KOPT-K1 (cell line): ENCODE results near the gene PASK.

Experiments
- H3K27ac ChIP-seq: fragments of 200-600 bp; sonication (generic); 2 replicates; pipeline ENCODE4 v1.5.1; 2016; ENCODE audit warnings: antibody characterized with exemption, mild to moderate bottlenecking, low read depth, low read length; ENCODE audit not compliant: poor library complexity, severe bottlenecking
- H3K36me3 ChIP-seq: fragments of 200-600 bp; sonication (generic); 2 replicates; pipeline ENCODE4 v1.5.1; 2017; ENCODE audit warnings: antibody characterized with exemption, mild to moderate bottlenecking, low read length, moderate library complexity; ENCODE audit not compliant: insufficient read depth
- H3K9me3 ChIP-seq: fragments of 200-600 bp; sonication (generic); 2 replicates; pipeline ENCODE4 v1.5.1; 2017; ENCODE audit warnings: antibody characterized with exemption, low read length, mild to moderate bottlenecking; ENCODE audit not compliant: insufficient read depth, poor library complexity, severe bottlenecking

PASK gene

DNA sequence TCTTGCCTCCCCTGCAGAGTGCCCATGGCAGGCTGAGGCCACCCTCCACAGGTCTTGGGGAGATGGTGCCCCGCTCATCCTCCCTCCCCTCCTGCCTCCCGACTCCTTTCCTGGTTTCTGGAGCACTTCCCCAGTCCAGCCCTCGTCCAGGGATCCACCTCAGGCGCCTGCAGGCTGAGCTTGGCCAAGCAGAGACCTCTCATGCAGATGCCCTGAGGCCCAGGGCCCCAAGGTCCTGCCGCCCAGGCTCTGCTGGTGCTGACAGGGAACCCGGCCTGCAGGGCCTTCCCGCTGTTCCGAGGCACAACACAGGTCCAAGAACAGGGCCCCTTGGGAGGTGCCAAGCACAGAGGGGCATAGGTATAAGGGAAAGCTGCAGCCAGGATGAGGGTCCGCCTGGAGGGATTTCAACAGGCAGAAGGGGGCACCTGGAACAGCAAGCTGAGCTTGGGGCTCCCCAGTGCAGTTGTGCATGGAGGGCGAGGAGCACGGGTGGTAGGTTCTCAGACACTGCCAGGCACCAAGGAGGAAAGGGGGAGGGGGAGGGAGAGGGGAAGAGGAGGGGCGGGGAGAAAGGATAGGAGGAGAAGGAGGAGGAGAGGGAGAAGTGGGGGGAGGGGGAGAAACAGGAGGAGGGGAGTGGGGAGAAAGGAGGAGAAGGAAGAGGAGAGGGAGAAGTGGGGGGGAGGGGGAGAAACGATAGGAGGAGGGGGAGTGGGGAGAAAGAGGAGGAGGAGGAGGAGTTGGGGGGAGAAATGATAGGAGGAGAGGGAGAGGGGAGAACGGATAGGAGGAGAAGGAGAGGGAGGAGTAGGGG lies 38.0 kb upstream of the PASK start:
- Histone ChIP-seq H3K9me3 (no peaks in the 10 kb centered on the region), H3K27ac (no peak overlapping the region), H3K36me3 (peaks cover 16% of the 10 kb centered on the region)

DNA sequence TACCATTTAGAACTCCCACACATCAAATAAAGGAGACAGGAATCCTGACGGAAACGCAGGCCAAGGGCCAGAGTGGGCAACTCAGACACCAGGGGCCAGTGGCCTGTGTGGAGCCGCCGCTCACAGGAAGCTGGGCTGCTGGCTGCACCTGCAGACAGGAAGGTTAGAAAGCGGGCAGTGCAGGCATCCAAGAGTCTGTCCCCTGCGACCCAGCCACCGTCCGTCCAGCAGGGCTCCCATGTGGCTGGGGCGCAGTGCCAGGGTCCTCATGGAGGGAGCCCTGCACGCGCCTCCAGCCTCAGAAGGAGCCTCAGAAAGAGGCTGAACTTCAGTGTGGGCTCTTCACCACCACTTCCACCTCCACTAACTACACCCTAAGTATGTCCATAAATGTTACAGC lies 36.7 kb upstream of the PASK start:
- H3K36me3 ChIP-seq: peaks cover 27% of the 10 kb centered on the region
- no peaks in the 10 kb centered on the region for H3K9me3 ChIP-seq
- no peak overlapping the region for H3K27ac ChIP-seq

DNA sequence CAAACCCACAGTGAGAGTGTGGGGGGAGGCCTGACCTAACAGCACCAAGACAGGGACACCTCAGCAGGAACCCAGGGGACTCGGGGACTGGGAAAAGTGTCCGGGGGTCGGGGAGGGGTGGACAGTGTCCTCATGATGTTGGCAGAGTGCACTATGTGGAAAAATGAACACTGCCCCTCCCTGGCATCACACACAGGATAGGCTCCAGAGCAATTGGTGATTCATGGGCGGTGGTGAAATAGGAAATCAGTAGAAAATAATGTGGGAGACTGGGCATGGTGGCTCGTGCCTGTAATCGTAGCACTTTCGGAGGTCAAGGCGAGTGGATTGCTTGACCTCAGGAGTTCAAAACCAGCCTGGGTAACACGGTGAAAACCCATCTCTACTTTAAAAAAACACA lies 35.6 kb upstream of the PASK start:
- Histone ChIP-seq H3K9me3 (no peaks in the 10 kb centered on the region), H3K36me3 (peaks cover 36% of the 10 kb centered on the region), H3K27ac (no peak overlapping the region)

DNA sequence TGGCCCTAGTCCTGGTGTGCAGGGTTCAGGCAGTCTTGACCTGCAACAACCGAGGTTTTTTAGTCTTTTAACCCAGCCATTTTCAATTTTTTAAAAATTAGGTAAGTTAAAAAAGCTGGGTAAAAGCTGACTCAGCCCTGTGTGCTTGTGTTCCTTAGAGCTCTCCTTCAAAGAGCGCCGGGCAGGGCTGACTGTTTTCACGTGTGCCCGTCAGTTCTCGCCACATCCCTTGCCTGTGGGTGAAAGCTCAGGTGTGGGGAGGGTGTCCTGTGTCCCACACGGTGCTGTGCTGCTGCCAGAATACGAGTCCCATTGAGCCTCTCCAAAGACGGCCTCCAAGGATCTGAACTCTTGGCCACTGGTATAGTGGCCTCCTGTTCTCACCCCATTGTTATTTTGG lies 33.9 kb upstream of the PASK start:
- H3K36me3 ChIP-seq: peaks cover 49% of the 10 kb centered on the region

DNA sequence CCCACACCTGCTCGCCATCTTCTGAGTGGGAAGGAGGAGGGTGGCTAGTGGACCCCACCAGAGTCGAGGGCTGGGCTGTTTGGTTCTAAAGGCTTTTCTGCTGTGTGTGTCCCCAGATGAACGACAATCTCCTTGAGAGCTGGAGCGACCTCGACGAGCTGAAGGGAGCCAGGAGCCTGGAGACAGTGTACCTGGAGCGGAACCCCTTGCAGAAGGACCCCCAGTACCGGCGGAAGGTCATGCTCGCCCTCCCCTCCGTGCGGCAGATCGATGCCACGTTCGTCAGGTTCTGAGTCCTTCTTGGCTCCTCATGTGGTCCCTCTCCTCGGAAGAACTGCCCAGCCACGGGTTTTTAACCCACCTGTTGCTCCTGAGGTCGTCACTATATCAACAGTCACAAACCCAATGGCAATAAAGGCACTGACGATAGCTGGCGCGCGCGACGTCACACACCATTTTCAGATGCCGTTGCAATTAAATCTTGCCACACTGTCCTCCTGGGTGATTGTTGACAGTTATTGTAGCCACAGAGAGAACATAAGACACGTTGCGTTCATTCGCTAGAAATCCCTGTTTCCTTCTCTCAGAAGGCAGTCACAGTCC lies 33.4 kb upstream of the PASK start:
- peaks cover 55% of the 10 kb centered on the region for H3K36me3 ChIP-seq
- H3K27ac ChIP-seq: no peak overlapping the region
- H3K9me3 ChIP-seq: no peaks in the 10 kb centered on the region

More for the DNA sequence above, 33.9 kb upstream of the PASK start:
- H3K9me3 ChIP-seq: no peaks in the 10 kb centered on the region
- H3K27ac ChIP-seq: no peak overlapping the region

DNA sequence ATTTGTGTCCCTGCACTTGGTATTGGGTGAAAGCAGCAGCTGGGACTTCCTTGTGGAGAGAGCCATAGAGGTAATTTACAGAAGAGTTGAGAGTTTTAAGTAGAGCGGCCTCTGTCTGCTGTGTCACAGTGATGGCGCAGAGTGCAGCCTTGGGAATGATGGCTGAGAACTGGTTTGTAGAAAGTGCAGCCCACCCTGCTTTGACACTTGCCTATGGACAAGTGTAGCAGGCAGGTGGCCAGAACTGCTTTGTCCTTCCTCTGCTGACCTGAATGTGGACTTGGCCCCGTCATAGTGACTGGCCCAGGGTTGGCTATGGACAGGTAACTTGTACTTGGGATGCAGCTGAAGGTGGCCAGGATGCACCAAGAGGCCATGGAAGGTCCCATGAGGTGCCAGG lies 32.9 kb upstream of the PASK start:
- Histone ChIP-seq H3K9me3 (no peaks in the 10 kb centered on the region), H3K36me3 (peaks cover 58% of the 10 kb centered on the region), H3K27ac (no peak overlapping the region)

DNA sequence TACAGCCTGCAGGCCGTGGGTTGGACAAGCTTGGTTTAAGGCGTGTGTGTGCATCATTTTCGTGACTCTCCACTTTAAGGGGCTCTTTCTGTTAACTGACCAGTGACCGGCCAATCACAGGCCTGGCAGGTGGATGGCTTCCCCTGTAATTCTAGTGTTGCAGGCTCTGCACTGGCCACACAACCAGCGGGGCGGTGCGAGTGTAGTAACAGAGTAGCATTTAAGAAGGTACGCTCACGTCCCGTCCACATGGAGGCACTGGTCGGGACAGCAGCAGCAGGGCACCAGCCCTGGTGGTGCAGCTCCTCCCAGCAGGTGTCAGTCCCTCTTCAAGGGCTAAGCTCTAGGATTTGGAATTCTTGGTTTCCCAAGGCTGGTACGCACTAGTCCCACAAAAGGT lies 31.2 kb upstream of the PASK start:
- H3K27ac ChIP-seq: no peak overlapping the region
- peaks cover 73% of the 10 kb centered on the region for H3K36me3 ChIP-seq
- no peaks in the 10 kb centered on the region for H3K9me3 ChIP-seq

DNA sequence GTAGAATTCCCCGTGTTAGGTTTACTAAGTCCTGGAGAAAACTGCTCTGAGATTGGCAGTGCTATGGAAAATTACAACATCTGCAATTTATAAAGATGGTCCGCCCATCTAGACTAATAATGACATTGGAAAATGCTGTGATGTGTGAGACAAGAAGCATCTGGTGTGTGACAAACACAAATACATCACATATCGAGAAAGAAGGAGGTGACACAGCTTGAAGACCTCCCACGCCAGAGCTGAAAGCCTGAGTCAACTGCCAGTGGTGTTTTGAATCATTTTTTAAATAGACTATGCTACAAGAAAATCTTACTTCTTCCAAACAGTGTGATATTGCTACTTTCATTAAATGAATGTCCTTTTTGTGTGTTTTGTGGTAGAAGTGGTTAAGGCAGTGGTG lies 30.6 kb upstream of the PASK start:
- Histone ChIP-seq H3K9me3 (no peaks in the 10 kb centered on the region), H3K36me3 (peaks cover 79% of the 10 kb centered on the region), H3K27ac (no peak overlapping the region)

DNA sequence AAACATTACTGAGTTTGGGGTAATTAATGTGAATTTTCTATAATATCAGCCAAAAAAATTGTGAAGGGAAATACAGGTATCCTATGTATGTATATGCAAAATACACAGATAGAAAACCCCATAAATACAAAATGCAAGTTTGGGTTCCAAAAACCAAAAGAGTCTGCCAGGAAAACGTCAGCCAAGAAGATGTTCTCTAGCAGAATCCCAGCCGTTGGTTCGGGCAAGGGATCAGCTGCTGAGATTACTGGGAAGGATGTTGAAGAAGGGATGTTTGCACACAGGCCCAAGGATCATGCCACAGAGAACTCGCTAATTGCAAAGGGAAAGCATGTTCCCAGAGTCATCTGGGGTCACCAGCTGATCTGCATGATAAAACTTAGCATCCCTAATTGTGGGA lies 29.7 kb upstream of the PASK start:
- Histone ChIP-seq H3K27ac (no peak overlapping the region), H3K9me3 (no peaks in the 10 kb centered on the region), H3K36me3 (peaks cover 85% of the 10 kb centered on the region)

DNA sequence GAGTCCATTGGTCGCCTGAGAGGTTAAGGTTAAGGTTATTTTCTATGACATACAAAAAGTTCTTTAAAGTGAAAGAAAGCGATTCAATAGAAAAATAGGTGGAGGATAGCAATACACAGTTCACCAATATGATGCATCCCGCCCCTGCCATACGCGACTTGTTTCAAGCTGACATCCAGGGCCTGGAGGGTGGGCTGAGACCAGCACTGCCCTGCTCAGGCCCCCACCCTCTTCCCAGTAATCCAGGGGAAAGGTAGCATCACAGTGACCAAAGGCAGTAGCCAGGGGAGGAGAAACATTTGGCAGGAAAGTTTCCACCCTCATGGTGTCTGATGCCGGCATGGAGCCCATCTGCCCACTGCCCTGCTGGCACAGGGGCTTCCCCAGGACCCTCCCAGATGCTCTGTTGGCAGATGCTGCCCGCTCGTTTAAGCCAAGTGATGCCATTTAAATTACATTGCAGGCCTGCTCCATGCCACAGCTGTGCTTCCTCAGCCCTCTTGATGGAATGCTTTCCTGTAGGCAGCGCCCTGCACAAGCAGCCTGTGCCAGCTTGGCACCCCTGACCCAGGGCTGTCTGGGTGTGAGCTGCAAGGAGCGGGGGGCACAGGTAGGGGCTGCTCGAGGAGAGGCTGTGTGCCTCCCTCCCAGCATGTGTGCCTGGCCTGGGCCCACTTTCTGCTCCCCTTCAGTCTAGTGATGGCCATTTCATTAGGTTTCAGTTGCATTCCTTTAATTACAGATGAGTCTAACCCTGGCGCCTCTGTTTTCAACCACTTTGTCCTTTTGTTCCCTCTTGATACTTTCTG lies 28.5 kb upstream of the PASK start:
- H3K9me3 ChIP-seq: no peaks in the 10 kb centered on the region
- peaks cover 82% of the 10 kb centered on the region for H3K36me3 ChIP-seq
- no peak overlapping the region for H3K27ac ChIP-seq

DNA sequence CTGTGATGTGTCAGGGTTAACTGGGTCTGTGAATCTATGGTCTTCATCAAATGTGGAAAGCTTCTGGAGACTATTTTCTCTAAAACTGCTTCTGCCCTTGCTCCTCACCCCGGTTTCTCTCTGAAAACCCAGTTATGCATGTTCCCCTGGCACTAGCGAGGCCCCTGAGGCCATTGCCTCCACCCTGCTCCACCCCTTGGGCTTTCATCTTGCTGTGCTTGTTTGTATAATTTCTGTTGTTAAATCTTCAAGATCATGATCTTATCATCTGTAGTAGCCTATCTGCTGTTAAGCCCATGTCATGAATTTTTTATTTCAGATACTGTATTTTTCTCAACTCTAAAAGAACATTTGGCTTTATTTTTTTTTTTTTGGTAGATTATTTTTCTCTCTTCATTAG lies 24.3 kb upstream of the PASK start:
- Histone ChIP-seq H3K9me3 (peaks cover 19% of the 10 kb centered on the region), H3K27ac (no peak overlapping the region), H3K36me3 (peaks cover 86% of the 10 kb centered on the region)

DNA sequence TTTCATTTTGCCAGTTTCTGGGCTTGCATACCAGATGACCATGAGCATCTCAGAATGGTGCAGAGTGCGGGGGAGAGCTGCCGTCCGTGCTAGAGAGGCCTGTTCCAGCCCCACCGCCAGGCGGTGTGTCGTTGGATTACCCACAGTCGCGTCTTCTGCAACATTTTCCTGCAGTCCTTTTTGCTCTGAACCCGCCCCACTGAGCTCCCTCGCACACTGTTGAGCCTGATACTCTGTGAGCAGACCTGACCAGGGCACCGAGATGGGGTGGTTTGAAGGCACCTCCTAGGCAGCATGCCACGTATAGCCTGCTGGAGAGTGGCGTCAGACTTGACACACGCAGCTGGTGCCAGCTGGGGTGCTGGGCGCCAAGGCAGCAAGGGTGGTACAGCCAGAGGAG lies 19.1 kb upstream of the PASK start:
- H3K36me3 ChIP-seq: peaks cover 91% of the 10 kb centered on the region
- H3K27ac ChIP-seq: no peak overlapping the region
- H3K9me3 ChIP-seq: peaks cover 19% of the 10 kb centered on the region

DNA sequence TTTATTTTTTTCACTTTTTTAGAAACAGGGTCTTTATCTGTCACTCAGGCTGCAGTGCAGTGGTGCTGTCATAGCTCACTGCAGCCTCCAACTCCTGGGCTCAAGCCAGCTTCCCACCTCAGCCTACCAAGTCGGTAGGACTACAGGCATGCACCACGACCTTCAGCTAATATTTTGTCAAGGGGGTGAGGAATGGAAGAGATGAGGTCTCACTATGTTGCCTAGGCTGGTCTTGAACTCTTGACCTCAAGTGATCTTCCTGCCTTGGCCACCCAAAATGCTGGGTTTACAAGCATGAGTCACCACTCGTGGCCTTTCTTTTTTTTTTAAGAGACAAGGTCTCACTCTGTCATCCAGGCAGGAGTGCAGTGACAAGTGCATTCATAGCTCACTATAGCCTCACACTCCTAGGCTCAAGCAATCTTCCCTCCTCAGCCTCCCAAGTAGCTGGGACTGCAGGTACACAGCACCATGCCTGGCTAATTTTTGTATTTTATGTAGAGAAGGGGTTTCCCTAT lies 14.4 kb upstream of the PASK start:
- Histone ChIP-seq H3K27ac (no peak overlapping the region), H3K9me3 (no peaks in the 10 kb centered on the region), H3K36me3 (peaks cover 90% of the 10 kb centered on the region)

DNA sequence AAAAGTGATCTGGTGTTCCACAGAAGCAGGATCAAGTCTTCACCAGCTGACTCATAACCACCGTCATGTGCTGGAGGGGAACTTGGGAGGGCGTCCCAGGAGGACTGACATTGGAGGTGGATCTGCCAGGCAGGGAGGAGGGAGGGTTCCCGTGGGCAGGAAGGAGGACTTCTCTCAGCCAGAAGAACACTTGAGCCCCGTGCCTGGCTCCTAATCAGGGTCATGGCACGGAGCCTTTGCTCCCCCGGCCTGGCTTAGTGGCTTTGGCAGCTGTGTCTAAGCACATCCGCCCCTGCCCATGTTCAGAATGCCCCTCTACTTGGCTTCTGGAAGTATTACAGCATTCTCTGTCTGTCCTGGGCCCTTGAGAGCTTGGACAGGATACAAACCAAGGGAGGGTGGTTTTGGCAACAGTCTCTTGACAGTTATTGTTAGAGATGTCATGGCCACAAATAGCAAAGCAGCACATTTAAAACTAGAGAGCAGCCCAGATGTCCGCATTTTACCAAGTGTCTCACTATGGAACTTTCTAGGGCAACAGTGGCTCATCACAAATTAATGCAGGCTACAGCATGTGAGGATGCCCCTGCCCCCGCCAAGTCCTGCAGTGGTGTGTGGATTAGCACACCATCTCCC lies 12.5 kb upstream of the PASK start:
- H3K9me3 ChIP-seq: no peaks in the 10 kb centered on the region
- peaks cover 90% of the 10 kb centered on the region for H3K36me3 ChIP-seq
- H3K27ac ChIP-seq: no peak overlapping the region

DNA sequence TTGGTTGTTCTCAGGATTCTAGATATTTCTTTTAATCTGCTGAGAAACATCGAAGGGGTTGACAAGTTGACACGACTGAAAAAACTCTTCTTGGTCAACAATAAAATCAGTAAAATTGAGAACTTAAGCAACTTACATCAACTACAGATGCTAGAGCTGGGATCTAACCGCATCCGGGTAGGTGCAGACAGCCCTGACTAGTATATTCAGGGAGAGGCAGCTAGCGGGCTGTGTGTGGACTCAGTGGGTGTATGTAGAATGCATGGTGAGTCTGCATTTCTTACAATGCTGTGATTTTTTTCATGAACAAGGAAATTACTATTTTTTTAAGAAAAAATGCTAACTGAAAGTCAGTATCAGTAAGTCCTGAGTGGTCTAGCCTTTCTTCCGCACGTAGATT lies 11.0 kb upstream of the PASK start:
- H3K27ac ChIP-seq: no peak overlapping the region
- peaks cover 84% of the 10 kb centered on the region for H3K36me3 ChIP-seq
- H3K9me3 ChIP-seq: no peaks in the 10 kb centered on the region
